DMS53 treated with DMSO at 0.1 percent for 48 hours (cell line): Measurements from ENCODE around the gene STATH.
A peak's percentile ranks its signal among the peaks of the same experiment; 100 is the strongest.
"Not testable (repeated sequence)": the region's sequence is repeated elsewhere in the genome, so short reads cannot be mapped to it uniquely, and the experiment has no call there.

Source experiments
- DNase-seq: peaks from one replicate; lab custom pipeline; 2025; ENCODE audit not compliant: unreplicated experiment; lab: John Stamatoyannopoulos, UW

STATH gene, protein sequence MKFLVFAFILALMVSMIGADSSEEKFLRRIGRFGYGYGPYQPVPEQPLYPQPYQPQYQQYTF

DNA sequence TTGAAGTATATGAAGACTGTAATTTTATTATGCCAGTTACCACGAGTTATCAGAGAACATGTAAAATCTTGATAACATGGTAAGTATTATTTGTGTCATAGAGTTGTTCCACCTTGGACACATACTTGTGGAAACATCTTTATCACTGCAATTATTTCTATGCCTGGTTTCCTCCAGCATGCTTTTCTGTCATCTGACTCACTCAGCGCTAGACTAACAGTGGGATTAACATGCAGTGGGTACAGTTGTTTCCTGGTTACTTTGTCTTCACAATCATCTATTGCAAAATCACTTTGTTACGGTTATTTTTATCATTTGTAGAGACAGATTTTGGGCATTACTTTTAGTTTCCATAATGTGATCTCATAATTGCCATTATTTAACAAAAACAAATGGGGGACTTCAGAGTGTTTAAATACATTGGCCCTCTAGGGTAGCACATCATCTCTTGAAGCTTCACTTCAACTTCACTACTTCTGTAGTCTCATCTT lies at the start of gene STATH:
STATH (plus strand) TSS at position 441 of the 491 bp plus-strand sequence. CDS start 2,472 bp downstream, outside the sequence.
- DNase-seq = no peak

DNA sequence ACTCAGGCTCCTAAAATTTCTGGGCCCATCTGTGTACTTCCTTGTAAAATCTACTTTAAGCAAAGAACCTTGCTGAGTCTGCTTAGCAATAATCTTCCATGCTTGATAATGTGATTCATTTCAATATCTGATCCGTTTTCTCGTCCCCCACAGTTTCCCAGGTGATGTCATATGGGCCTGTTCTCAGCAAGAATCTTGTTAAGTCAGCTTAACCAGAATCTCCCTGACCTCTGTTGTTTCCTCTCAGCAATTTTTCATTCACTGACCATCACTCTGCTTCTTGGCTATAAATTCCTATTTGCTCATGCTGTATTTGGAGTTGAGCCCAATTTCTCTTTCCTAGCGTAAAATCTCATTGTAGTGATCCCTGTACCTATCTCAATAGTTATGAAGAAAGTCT lies 44.2 kb upstream of the STATH start:
- no peak for DNase-seq

DNA sequence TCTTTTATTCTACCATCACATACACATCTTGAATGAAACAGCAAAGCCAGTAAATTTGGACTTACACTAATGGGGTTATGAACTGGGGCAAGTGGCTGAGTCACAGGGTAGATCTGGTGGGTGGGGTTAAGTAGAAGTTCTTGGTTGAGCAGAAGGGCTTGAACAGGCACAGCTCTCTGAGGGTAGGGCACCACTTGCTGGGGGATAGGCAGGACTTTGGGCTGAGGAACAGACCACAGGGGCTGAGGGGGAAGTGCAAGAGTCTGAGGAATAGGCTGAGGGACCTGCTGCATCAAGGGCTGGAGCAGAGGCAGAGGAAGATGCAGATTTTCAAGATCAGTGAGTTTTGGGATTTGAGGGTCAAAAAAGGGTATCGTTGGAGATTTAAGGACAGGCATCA lies 38.6 kb upstream of the STATH start:
- DNase-seq = no peak

- no peak for DNase-seq
These were observed 30.1 kb upstream of the STATH start, which contains the start of gene CSN2 for GRCh38 chr4:69965628-69966027. CSN2 (minus strand) TSS chr4:69965728; CDS start chr4:69960995, 4,733 bp downstream.

GRCh38 chr4:69970071-69970470 lies 25.7 kb upstream of the STATH start:
- DNase-seq = no peak

DNA sequence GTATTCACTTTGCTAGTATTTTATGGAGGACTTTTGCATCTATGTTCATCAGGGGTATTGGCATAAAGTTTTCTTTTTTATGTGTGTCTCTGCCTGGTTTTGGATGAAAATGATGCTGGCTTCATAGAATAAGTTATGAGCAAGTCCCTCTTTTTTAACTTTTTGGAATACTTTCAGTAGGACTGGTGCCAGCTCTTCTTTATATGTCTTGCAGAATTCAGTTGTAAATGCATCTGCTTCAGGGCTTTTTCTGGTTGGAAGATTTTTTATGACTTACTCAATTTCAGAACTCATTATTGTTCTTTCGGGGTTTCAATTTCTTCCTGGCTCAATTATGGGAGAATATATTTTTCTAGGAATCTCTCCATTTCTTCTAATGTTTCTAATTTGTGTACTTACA lies 21.1 kb upstream of the STATH start:
- no peak for DNase-seq

- DNase-seq = no peak
These were observed 18.2 kb upstream of the STATH start for GRCh38 chr4:69977582-69977981.

DNA sequence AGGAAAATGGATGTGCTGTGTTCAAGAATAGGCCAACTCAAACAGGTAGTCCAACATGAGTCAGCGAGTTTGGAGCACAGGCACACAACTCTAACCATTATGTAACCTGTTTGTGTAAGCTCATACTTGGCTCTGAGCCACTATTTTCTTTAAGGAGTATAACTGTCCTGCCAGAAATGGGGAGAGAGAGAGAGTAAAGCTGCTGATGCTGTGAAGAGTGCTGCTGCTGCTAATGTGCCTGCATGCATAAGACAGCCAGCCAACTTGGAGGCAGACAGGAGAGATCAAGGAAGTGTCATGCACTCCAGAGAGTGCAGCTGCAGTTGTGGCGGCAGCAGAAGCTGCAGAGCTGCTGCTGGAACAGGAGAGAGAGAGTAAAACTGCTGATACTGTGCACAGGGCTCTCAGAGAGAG lies 11.7 kb upstream of the STATH start:
- peak; percentile 68 for DNase-seq

GRCh38 chr4:69986663-69987062 lies 9.1 kb upstream of the STATH start:
- DNase-seq = no peak

GRCh38 chr4:69991016-69991415 lies 4.8 kb upstream of the STATH start:
- no peak for DNase-seq

- DNase-seq = no peak
These were observed 984 bp upstream of the STATH start for GRCh38 chr4:69994782-69995181.

GRCh38 chr4:69999420-69999819 lies 3.7 kb downstream of the STATH start:
- DNase-seq = no peak

DNA sequence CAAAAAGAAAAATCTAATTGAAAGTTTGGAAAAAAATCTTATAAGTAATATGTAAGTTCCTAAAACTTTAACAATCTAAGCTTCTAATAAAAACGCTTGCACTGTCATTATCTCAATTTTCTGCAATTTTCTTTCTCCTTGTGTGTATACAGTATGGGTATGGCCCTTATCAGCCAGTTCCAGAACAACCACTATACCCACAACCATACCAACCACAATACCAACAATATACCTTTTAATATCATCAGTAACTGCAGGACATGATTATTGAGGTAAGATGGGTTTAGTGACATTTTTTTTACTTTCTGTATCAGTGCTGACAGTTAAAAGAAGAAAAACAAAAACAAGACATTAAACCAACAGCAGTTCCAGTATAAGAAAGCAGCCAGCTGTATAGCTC lies 4.9 kb downstream of the STATH start:
- DNase-seq = no peak

DNA sequence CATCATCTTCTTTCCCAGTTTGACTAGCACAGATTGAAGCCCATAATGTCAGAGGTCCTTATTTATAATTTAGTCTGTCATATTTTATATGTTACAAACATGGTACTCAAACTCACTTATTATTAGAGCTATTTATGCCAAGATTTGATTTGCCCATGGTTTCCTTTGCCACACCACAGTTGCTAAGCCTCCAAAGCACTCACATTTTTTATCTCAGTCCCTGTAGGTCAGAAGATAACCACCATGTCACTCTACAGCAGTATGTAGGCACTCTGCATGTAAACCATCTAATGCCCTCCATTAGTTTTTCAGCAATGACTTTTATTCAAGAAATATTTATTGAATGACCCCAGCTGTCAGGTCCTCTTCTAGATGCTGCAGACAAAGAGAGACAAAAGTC lies 6.7 kb downstream of the STATH start:
- no peak for DNase-seq

DNA sequence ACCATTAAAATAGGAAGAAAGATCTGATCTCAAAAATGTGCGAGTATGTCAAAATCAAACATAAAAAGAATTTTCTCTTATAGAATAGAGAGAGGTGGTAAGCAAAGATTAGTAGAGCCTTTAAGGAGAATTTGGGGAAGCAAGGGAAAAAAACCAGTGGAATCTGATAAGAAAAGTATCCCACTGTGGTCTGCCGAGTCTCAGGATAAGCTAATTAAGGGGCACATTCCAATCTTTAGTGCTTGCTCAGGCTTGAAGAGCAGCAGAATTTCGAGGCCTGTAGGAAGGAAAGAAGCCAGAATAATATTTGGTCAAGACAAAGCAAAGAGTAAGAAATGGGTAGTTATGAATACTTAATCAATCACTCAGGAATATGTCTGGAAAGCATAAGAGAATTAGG lies 13.0 kb downstream of the STATH start:
- no peak for DNase-seq

DNA sequence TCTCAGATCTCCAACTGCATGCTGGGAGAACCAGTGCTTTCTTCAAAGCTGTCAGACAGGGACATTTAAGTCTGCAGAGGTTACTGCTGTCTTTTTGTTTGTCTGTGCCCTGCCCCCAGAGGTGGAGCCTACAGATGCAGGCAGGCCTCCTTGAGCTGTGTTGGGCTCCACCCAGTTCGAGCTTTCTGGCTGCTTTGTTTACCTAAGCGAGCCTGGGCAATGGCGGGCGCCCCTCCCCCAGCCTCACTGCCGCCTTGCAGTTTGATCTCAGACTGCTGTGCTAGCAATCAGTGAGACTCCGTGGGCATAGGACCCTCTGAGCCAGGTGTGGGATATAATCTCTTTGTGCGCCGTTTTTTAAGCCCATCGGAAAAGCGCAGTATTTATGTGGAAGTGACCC lies 23.2 kb downstream of the STATH start:
- not testable (repeated sequence) for DNase-seq

- DNase-seq = no peak
These were observed 27.5 kb downstream of the STATH start for GRCh38 chr4:70023218-70023617.

GRCh38 chr4:70027011-70027410 lies 31.2 kb downstream of the STATH start:
- no peak for DNase-seq

DNA sequence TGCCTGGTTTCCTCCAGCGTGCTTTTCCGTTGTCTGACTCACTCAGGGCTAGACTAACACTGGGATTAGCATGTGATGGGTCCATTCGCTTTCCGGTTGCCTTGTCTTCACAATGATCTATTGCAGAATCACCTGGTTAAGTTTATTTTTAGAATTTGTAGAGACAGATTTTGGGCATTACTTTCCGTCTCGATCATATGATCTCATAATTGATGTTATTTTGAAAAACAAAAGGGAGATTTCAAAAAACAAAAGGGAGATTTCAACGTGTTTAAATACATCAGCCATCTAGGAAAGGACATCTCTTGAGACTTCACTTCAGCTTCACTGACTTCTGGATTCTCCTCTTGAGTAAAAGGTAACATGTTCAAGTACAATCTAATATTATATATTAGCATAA lies 32.4 kb downstream of the STATH start, which contains the start of gene HTN3:
HTN3 (plus strand) TSS at position 301 of the 400 bp plus-strand sequence. CDS start 2,282 bp downstream, outside the sequence.
- DNase-seq = not testable (repeated sequence)

GRCh38 chr4:70037559-70037958 lies 41.8 kb downstream of the STATH start:
- not testable (repeated sequence) for DNase-seq

GRCh38 chr4:70039928-70040327 lies 44.2 kb downstream of the STATH start:
- DNase-seq = not testable (repeated sequence)

GRCh38 chr4:70041652-70042286 lies 46.0 kb downstream of the STATH start:
- no peak for DNase-seq

DNA sequence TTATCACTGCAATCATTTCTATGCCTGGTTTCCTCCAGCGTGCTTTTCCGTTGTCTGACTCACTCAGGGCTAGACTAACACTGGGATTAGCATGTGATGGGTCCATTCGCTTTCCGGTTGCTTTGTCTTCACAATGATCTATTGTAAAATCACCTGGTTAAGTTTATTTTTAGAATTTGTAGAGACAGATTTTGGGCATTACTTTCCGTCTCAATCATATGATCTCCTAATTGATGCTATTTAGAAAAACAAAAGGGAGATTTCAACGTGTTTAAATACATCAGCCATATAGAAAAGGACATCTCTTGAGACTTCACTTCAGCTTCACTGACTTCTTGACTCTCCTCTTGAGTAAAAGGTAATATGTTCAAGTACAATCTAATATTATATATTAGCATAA lies 54.4 kb downstream of the STATH start, which contains the start of gene HTN1:
HTN1 (plus strand) TSS at position 301 of the 400 bp plus-strand sequence. CDS start 2,639 bp downstream, outside the sequence.
- DNase-seq = not testable (repeated sequence)
